GM23248 (cell line): ENCODE data around the gene FAT1.

Source experiments
- EZH2 ChIP-seq: fragments of 200-600 bp; sonication (generic); IDR thresholded peaks from 2 replicates; pipeline ENCODE4 v1.6.1; 2018; ENCODE audit warnings: antibody characterized with exemption, mild to moderate bottlenecking; ENCODE audit not compliant: insufficient read depth, poor library complexity, severe bottlenecking
- EZH2phosphoT487 ChIP-seq: fragments of 200-600 bp; sonication (generic); IDR thresholded peaks from 2 replicates; pipeline ENCODE4 v1.6.1; 2018; ENCODE audit warnings: antibody characterized with exemption, moderate library complexity, mild to moderate bottlenecking, low read depth; ENCODE audit not compliant: insufficient read depth

DNA sequence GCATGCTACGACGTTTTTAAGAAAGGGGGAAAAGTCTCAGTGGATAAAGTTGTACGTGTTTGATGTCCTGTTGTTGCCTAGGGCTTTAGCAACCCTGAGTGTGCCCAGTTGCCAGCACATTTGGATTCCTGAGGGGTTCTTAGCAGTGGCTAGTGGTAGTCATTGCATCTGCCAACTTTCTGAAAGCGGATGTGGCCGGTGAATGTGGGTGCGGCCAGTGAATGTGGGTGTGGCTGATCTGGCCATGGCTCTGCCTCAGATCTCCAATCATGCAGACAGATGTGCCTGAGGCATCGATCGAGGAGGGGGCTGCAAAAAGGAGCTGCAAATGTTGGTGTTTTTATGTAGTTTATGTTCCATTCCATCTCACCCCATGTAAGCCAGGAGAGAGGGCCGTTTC lies 41.5 kb upstream of the FAT1 start:
- no peak for TF ChIP-seq EZH2
- TF ChIP-seq EZH2phosphoT487 = no peak
